RWPE2 (cell line): ENCODE data around the gene GRID2.

Source experiments
- ATAC-seq: fragments of 200-7000 bp; cut with Tn5 transposase; 3 replicates; pipeline ENCODE4 v1.9.1; 2021; ENCODE audit warnings: low read depth
- DNase-seq: peaks from one replicate; pipeline ENCODE4 v3.0.0-alpha.2; 2020; ENCODE audit warnings: low spot score
- H3K27ac ChIP-seq: fragments of 450-650 bp; 2 replicates; pipeline ENCODE4 v1.5.1; 2017; ENCODE audit warnings: mild to moderate bottlenecking; ENCODE audit not compliant: poor library complexity, severe bottlenecking
- H3K27me3 ChIP-seq: fragments of 250-450 bp; sonication (Bioruptor Pico); 2 replicates; pipeline ENCODE4 v1.5.1; 2021; ENCODE audit warnings: mild to moderate bottlenecking, moderate library complexity; ENCODE audit not compliant: insufficient read depth, poor library complexity, severe bottlenecking
- H3K36me3 ChIP-seq: fragments of 250-450 bp; sonication (Bioruptor Pico); 2 replicates; pipeline ENCODE4 v1.5.1; 2020; ENCODE audit warnings: low read depth, mild to moderate bottlenecking, moderate library complexity
- H3K4me1 ChIP-seq: fragments of 250-450 bp; sonication (Bioruptor Pico); 2 replicates; pipeline ENCODE4 v1.5.1; 2021; ENCODE audit warnings: mild to moderate bottlenecking, moderate library complexity; ENCODE audit not compliant: insufficient read depth, poor library complexity, severe bottlenecking
- H3K4me3 ChIP-seq: fragments of 250-450 bp; sonication (Bioruptor Pico); 2 replicates; pipeline ENCODE4 v1.5.1; 2021; ENCODE audit warnings: mild to moderate bottlenecking, moderate library complexity; ENCODE audit not compliant: severe bottlenecking
- H3K9me3 ChIP-seq: fragments of 250-450 bp; sonication (Bioruptor Pico); 2 replicates; pipeline ENCODE4 v1.5.1; 2021; ENCODE audit warnings: mild to moderate bottlenecking, moderate library complexity; ENCODE audit not compliant: severe bottlenecking
- CTCF ChIP-seq: fragments of 450-650 bp; IDR thresholded peaks from one replicate; pipeline ENCODE4 v1.5.1; 2017; ENCODE audit warnings: mild to moderate bottlenecking, moderate library complexity; ENCODE audit not compliant: poor library complexity, severe bottlenecking

GRID2 gene

GRCh38 chr4:92615049-92615448, 311.3 kb downstream of the GRID2 start:
- Histone ChIP-seq H3K27me3 (no peaks in the 10 kb centered on the region), H3K4me1 (no peaks in the 10 kb centered on the region), H3K4me3 (no peak overlapping the region), H3K27ac (no peak overlapping the region), H3K36me3 (no peaks in the 10 kb centered on the region), H3K9me3 (no peaks in the 10 kb centered on the region)
- no peak for DNase-seq
- TF ChIP-seq CTCF = no peak
- no peak for ATAC-seq

GRCh38 chr4:92618968-92619367, 315.2 kb downstream of the GRID2 start:
- H3K9me3 ChIP-seq = no peaks in the 10 kb centered on the region
- H3K4me1 ChIP-seq = no peaks in the 10 kb centered on the region
- no peaks in the 10 kb centered on the region for H3K36me3 ChIP-seq
- ATAC-seq (no peak), DNase-seq (no peak)
- no peak for TF ChIP-seq CTCF
- no peaks in the 10 kb centered on the region for H3K27me3 ChIP-seq
- no peak overlapping the region for H3K27ac ChIP-seq
- H3K4me3 ChIP-seq = no peak overlapping the region

- no peak overlapping the region for H3K4me3 ChIP-seq
- no peaks in the 10 kb centered on the region for H3K36me3 ChIP-seq
- H3K4me1 ChIP-seq = no peaks in the 10 kb centered on the region
- H3K9me3 ChIP-seq = no peaks in the 10 kb centered on the region
- H3K27me3 ChIP-seq = no peaks in the 10 kb centered on the region
- ATAC-seq (no peak), DNase-seq (no peak)
- TF ChIP-seq CTCF = no peak
- no peak overlapping the region for H3K27ac ChIP-seq
These were observed 325.5 kb downstream of the GRID2 start for GRCh38 chr4:92629302-92629701.

GRCh38 chr4:92634882-92635281, 331.1 kb downstream of the GRID2 start:
- no peak overlapping the region for H3K27ac ChIP-seq
- H3K36me3 ChIP-seq = no peaks in the 10 kb centered on the region
- TF ChIP-seq CTCF = no peak
- ATAC-seq (no peak), DNase-seq (no peak)
- no peaks in the 10 kb centered on the region for H3K4me1 ChIP-seq
- no peaks in the 10 kb centered on the region for H3K9me3 ChIP-seq
- no peak overlapping the region for H3K4me3 ChIP-seq
- no peaks in the 10 kb centered on the region for H3K27me3 ChIP-seq

- Histone ChIP-seq H3K4me1 (no peaks in the 10 kb centered on the region), H3K36me3 (no peaks in the 10 kb centered on the region), H3K4me3 (no peak overlapping the region), H3K27me3 (no peaks in the 10 kb centered on the region), H3K9me3 (no peaks in the 10 kb centered on the region), H3K27ac (no peak overlapping the region)
- ATAC-seq = no peak
- TF ChIP-seq CTCF = no peak
- DNase-seq = no peak
These were observed 332.5 kb downstream of the GRID2 start for GRCh38 chr4:92636038-92636806.
